GM18868 (cell line): ENCODE data around the gene MIPOL1.
"Not testable (repeated sequence)": the region's sequence is repeated elsewhere in the genome, so short reads cannot be mapped to it uniquely, and the experiment has no call there.

Source experiments
- ATAC-seq: cut with Tn5 transposase; IDR thresholded peaks from one replicate; pipeline ENCODE4 v1.9.1; 2021; ENCODE audit warnings: mild to moderate bottlenecking, moderate library complexity; ENCODE audit not compliant: unreplicated experiment

MIPOL1 gene

DNA sequence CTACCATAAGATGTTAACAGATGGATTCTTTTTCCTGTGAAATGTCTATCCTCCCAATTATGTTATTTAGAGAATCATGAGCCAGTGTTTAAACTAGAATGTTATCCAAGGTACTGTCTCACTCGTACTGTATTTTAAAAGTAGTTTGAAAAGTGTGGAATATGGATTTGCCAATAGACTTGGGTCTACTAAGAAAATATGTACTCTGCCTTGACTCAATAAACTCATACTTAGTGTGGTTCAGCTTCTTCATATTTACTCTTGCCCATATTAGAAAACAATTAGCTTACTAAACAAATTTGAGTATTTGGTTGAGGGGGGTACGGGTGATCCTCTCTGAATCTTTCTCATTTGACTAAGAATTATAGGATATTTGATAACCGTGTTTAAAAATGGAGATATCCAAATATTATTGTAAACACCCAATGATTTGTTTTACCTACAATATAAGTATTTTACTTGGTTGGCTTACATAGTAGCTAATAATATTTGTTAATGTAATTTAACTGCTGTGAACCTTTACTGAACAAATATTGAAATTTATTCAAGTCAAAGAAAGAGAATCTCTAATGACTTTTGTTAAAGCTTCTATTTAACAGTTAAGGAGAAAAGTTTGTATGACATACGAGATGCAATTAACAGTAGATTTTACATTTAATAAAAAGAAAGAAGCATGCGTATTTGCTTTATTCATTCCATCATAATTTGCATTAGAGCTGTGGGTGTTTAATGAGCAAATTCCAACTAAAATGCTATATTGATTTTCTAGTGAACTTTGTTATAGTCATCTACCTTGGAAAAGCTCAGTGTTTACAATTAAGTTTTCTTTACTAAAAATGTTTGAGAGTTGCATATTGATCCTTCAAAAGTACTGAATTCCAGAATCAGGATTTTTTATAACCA is 81.2 kb downstream of the MIPOL1 start:
- no peak for ATAC-seq

DNA sequence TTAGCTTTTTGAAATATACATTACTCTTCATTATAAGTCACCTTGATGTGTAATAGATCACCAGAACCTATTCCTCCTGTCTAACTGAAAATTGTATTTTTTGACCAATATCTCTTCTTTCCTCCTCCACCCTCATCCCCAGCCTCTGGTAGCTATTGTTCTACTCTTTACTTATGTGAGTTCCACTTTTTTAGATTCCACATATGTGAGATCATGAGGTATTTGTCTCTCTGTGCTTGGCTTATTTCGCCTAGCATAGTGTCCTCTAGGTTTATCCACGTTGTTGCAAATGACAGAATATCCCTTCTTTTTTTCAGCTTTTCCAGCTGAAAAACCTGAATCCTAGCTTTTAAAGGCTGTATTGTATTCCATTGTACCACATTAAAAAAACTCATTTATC is 82.1 kb downstream of the MIPOL1 start:
- ATAC-seq = no peak

DNA sequence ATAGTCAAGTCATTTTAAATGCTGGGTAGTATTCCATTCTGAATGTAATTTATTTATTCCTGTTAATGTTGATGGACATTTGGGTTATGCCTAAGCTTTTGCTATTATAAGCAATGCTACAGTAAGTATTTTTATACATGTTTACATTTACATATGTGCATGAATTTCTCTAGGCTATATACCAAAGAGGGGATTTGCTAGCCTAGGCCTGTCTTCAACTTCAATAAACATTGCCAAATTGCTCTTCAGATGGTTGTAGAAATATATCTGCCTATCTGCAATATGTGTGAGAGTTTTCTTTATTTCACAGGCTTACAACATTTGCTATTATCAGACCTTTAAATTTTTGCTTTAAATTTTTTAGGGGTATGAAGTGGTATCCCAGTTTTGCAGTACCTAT is 87.0 kb downstream of the MIPOL1 start:
- no peak for ATAC-seq

DNA sequence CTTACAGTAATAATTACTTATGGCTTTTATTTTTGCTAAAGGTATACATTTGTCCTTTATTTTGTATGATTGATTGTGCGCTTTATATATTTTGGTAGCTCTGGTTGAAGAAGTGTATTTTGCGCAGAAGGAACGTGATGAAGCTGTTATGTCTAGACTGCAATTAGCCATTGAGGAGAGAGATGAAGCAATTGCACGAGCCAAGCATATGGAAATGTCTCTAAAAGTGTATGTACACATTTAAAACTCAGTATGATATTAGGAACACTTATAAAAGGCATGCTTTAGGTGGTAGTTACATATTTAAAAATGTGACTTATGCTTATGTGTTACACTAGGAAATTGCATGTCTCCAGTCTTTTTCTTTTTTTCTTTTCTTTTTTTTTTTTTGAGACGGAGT is 87.5 kb downstream of the MIPOL1 start:
- ATAC-seq = no peak

DNA sequence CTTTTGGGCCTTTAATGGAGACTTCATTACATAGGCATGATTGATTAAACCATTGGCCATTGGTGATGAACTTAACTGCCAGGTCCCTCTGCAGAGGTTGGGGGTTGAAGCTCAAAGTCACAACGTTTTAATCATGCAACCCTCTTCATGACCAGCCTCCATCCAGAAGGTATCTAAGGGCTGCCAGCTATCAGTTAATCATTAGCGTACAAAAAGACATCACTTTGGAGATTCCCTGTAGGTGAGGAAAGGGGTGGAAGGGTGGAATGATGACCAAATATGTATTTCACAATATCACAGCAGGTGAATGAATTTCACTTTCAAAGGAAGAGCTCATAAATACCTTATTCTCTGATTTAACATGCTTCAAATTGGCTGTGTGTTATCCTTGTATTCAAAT is 92.0 kb downstream of the MIPOL1 start:
- no peak for ATAC-seq

DNA sequence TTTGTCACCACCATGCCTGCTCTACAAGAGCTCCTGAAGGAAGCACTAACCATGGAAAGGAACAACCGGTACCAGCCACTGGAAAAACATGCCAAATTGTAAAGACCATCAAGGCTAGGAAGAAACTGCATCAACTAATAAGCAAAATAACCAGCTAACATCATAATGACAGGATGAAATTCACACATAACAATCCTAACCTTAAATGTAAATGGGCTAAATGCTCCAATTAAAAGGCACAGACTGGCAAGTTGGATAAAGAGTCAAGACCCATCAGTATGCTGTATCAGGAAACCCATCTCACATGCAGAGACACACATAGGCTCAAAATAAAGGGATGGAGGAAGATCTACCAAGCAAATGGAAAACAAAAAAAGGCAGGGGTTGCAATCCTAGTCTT is 97.5 kb downstream of the MIPOL1 start:
- not testable (repeated sequence) for ATAC-seq

DNA sequence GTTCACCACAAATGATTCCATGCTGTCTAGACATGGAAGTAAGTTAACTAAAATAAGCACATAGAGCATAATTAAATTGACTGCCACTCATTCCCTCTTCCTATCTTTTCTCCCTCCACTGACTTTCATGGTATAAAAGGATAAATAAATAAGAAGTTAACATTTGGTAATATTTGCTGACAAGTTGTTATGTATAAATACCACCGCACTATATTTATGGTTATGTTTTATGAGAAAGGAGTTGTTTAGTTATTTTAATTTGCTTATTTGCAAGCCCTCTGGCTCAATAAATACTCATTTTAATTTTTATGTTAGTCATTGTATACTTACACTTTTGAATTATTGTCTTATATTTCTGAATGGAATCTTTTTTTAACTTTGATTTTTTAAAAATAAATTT is 113.5 kb downstream of the MIPOL1 start:
- no peak for ATAC-seq

DNA sequence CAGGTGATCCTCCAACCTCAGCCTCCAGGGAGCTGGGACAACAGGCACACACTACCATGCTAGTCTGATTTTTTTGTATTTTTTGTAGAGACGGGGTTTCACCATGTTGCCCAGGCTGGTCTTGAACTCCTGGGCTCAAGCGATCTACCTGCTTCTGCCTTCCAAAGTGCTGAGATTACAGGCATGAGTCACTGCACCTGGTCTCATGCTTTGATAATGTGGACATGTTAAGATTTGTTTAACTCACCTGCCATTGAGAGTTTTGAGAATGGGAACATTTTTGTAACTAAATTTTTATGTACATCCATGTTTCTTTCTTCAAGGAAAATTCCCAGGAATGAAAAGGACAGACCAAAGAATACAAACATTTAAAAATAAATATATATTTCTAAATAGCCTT is 121.2 kb downstream of the MIPOL1 start:
- ATAC-seq = no peak

DNA sequence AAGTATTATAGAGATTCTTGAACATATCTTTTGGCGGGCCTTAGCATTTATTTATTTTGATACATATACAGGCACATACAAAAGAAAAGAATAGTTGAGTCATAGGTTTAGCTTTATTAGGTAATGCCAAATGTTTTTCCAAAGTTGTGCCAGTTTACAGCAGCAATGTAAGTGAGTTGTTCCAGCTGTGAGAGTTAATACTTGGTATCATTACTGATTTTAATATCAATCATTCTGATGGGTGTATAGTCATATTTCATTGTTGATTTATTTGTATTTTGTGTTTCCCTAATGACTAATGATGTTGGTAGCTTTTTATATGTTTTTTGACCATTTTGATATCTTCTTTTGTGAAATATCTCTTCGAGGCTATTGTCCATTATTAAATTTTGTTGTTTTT is 122.4 kb downstream of the MIPOL1 start:
- no peak for ATAC-seq

DNA sequence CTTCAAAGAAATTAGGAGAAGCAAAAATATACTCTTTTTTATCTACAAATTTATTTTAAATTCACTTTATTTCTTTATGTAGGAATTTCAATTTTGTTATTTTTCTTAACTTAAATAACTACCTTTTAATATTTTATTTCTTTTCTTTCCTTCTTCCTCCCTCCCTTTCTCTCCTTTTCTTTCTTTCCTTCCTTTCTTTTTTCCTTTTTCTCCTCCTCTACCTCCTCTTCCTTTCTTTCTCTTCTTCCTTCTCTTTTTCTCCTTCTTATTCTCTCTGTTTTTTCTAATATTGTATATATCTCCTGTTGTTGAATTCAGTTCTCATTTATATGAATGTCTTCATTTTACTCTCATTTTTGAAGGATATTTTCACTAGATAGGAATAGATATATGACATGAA is 127.6 kb downstream of the MIPOL1 start:
- ATAC-seq = no peak

DNA sequence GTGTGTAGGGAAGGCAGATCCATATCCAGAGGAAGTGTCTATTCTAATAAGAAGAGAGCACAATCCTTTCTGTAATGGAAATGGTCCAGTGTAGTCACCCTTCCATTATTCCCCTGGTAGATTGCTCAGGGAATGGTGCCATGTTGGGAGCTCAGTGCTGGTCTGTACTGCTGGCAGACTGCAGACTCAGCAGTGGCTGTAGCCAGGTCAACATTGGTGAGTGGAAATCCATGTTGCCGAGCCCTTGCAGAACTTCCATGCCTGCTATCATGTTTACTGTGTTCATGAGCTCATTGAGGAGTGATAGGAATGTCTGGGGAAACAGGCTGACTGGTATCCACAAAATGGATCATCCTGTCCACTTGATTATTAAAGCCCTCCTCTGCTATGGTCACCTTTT is 128.7 kb downstream of the MIPOL1 start:
- ATAC-seq = no peak

DNA sequence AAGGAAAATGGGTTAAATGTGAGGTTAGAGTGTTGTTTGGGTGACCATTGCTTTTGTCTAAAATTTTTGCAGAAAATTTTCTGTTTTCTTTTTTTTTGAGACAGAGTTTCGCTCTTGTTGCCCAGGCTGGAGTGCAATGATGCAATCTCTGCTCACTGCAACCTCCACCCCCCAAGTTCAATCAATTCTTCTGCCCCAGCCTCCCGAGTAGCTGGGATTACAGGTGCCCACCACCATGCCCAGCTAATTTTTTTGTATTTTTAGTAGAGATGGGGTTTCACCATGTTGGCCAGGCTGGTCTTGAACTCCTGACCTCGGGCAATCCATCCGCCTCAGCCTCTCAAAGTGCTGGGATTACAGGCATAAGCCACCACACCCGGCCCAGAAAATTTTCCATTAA is 130.2 kb downstream of the MIPOL1 start:
- ATAC-seq = not testable (repeated sequence)

DNA sequence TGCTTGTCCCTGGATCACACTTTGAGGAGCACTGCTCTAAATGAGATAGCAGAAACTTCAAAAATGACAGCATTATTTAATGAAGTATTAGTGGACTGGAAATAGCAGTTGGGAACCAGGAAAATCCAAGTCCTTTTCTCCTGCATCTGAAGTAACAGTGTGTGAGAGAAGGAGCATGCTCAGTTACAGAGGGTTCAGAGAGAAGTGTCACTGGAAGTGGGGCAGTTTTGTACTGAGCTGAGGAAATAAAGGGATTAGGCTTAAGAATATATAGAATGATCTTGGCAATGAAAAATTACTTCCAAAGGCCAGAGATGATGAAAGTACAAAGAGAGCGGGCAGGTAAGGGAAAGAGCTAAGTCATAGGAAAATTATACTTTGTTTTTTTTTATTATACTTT is 130.9 kb downstream of the MIPOL1 start:
- ATAC-seq = no peak

DNA sequence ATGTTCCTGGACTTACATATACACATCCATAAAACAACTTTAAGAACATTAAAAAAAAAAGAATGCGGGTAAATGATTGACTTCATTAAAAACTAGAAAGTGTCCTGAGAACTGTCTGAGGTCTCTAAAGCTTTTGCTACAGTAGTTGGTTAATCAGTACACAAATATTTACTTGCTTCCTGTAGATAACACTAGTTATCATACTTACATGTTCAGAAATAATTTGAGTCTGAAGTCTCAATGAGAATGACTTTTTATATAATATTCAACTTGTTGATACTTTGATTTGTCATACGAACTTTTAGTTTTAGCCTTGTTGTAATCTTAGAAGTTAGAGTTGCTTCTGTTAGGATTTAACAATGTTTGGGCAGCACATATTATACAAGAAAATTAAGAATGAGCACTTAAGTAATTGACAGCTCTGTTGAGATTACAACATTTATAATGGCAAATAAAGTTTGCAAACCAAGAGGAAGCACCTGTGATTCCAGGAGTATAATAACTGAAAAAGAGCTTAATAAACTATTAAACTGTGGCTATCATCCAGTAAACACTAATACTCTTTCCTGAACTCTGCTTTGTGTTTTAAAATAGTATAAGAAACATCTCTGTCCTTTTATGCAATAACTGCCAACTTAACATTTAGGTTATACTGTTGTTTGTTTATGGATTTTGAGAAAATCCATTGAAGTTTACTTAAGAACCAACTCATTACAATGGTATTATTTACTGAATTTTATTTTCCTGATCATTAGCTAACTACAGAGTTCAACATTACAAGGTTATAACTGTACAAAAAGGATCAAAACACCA is 131.7 kb downstream of the MIPOL1 start:
- ATAC-seq = no peak

DNA sequence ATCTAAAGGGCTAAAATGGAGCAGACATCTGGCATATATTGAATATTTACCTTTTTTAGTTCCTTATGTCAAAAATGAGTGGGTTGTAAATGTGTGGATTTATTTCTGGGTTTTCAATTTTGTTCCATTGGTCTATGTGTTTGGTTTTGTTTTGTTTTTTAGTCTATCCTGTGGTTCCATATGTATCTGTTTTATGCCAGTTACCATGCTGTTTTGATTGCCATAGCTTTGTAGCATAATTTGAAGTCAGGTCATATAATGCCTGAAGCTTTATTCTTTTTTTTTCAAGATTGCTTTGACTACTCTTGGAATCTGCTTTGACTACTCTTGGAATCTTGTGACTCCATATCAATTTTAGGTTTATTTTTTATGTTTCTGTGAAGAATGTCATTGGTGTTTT is 133.2 kb downstream of the MIPOL1 start:
- ATAC-seq = no peak

DNA sequence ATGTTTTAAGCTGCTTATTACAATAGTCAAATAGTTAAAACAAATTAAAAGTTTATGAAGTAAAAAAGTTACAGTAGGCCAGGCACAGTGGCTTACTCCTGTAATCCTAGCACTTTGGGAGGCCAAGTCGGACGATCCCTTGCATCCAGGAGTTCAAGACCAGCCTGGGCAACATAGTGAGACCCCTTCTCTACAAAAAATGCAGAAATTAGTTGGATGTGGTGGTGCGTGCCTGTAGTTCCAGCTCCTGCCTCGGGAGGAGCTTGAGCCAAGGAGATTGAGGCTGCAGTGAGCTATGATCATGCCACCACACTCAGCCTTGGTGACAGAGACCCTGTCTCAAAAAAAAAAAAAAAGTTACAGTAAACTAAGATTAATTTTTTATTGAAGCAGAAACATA is 142.6 kb downstream of the MIPOL1 start:
- no peak for ATAC-seq

DNA sequence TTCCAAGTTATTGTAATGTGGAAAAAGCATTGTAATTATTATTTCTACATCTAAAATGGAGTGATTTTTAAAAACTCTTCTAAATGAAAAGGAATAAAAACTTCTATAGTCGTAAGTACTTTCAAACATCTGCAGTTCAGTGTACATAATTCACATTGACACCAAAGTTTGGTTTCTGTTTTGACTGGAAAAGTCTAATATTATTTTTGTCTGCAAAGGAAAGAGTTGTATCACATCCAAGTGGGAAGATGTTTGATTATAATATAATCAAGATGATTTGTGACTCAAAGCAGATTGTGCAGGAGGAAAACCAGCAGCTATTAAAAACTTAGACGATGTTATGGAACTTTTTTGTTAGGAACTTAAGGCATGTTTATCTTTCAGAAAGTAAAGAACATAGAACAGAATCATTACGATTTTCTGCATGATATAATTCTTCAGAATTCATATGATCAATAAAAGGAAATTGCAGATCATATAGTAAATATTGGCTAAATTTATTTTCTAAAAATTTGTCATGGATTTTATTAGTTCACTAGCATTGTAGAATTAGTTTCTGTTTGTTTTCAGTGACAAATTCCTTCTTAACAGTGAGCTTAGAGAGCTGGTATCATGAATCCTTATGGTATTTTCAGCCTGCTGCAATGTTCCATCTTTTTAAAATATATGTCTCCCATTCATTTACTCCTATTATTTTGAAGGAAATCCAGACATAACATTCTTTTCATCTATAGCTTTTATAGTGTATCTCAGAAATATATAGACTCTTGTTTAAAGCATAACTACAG is 145.8 kb downstream of the MIPOL1 start:
- no peak for ATAC-seq

DNA sequence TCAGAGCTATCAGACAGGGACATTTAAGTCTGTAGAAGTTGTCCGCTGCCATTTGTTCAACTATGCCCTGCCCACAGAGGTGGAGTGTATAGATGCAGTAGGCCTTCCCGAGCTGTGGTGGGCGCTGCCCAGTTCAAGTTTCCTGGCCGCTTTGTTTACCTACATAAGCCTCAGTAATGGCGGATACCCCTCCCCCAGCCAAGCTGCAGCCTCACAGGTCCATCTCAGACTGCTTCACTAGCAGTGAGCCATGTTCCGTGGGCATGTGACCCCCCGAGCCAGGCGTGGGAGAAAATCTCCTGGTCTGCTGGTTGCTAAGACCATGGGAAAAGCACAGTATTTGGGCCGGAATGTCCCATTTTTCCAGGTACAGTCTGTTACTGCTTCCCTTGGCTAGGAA is 165.9 kb downstream of the MIPOL1 start:
- ATAC-seq = no peak

DNA sequence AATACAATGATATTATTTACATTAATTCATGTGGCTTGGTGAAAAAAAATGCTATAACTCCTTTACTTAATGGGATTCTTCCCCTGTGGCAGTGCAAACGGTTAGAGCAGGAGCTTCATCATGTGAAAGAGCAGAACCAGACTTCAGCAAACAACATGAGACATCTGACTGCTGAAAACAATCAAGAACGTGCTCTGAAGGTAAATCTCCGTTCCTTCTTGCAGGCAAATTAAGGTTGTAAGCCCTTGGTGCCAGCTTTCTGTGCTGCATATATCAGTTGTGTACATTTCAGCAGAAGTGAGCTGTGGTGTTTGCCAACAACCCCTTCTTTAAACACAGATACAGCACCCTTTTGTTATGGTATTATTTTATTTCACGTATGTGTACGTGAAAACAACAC is 171.7 kb downstream of the MIPOL1 start:
- no peak for ATAC-seq

DNA sequence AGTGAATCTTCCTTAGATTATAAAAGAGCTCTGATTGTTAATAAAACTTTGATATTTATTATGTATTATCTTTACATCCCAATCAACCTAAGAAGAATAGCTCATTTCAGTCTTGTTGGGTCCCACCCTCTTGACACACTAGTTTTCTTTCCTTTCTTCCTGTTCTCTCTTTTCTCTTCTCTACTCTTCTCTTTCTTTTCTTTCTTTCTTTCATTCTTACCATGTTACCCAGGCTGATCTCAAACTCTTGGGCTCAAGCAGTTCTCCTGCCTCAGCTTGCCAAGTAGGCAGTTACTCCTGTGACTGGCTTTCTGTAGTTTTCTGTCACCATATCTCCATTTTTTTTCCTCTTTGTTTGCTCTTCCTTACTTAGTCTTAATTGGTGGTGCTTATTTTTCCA is 177.8 kb downstream of the MIPOL1 start:
- ATAC-seq = no peak

DNA sequence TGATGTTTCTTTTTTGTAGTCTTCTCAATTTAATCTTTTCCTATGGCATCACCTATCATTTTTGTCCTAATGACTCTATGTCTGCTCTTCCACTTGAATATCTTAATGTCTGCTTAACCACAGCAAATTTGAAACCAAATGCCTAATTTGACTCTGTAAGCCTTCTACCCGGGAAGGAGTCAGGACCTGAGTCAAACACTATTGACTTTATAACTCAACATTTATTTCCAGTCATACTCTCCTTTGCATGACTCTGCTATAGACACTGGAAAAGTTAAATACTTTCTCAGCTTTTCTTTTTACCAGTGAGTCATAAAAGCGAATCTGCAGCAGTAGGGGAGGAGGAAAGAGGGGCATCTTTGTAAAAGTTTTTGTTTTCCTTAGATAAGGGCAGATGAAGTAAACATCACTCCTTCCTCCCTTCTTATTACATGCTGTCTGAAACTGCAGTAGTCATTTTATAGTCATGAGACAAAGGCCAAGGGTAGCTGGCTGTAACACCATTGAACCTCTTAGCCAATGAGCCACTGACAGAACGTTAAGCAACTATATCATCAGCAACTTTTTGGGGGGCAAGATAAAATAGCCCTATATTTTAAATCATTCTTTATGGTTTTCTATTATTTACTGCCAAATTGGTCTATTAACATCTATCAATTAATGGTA is 179.3 kb downstream of the MIPOL1 start:
- ATAC-seq = no peak
